Measurements from ENCODE around the gene JAZF1.

GRCh38 chr7:28135315-28135714 lies 45.3 kb downstream of the JAZF1 start:
- TF ChIP-seq POLR2A (IDR thresholded peaks at IDR 0.05): no peak
- TF ChIP-seq CTCF (IDR thresholded peaks at IDR 0.05): no peak
